Tracheal epithelial cell (primary cell): ENCODE results near the gene PSMB10. TPM values are rescaled to one million over a fixed set of nuclear protein-coding genes. Genes with fewer than 3 reads are reported as not detected.

Source experiments
- total RNA-seq: library from RNA; depleted of rRNA; stranded (reverse); fragments of >200 nt; gene quantifications from 2 replicates; pipeline ENCODE4 v1.2.1, GENCODE V29; 2014

Gene PSMB10
- total RNA-seq: 19.2 and 61.2 TPM in 2 replicates

DNA sequence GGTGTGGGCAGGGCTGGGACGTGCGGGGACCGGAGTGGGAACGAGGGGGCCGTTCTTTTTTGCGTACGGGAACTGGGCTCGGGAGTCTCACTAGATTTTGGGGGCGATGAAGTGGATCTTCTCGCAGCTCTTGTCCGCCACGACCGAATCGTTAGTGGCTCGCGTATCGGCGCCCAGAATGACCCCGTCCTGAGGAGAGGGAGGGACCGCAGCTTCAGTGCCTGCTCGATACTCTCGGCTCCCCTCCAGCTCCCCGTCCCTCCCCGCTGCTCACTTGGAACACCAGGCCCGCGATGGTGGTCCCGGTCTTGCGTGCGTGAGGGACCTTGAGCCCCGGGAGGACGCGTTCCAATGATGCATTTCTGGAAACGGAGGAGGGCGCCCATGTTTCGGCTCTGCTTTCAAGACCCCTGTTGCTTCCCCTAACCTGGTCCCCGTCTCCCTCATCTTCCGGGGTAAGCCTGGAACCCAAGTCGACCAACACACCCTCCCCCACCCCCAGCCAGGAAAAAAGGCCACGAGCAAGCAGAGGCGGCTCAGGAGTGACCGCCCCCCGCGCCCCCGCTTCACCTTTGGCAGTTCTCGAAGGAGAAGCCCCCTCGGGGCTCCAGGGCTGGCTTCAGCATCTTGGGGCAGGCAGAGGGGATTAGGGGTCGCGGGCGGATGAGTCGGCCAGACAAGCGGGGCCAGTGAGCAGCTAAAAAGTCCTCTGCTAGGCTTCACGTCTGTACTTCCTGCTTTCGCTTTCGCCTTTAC lies at the start of gene PSMB10:
Gene PSMB10, minus strand, starts transcription at position 727 of the 756 bp plus-strand sequence. Its CDS starts 101 bp downstream, at position 626.

DNA sequence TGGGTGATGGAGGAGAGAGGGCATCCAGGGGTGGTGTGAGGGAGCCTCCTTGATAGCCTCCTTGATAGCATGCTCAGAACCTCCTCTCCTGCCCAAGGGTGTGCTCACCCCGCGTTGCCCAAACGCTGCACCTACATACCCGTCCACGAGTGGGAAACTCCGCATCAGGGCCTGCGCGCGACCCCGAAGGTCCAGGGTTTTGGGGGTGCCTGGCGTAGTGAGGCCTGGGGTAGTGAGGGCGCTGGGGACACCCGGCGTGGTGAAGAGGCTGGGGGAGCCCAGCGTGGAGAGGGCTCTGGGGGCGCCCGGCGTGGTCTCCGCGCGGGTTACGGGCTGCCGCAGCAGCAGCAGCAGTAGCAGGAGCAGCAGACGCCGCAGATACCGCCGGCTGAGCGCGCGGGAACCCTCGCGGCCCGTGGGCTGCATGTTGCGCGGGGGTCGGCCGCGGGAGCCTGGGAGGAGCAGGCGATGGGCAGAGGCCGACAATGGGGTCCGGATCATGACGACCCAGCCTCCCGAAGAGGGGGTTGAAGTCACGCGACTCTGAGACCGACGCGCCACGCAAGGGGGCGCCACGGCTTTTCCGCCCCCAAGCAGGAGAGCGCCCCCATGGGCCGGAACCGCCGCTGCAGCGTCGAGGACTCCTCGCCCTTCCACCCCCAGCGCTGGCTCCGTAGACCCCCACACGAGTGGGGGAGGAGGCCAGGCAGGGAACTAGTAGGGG lies 43.5 kb upstream of the PSMB10 start, which contains the start of gene DPEP3:
Gene DPEP3, minus strand, starts transcription at position 545 of the 724 bp plus-strand sequence. Its CDS starts 119 bp downstream, at position 426.

DNA sequence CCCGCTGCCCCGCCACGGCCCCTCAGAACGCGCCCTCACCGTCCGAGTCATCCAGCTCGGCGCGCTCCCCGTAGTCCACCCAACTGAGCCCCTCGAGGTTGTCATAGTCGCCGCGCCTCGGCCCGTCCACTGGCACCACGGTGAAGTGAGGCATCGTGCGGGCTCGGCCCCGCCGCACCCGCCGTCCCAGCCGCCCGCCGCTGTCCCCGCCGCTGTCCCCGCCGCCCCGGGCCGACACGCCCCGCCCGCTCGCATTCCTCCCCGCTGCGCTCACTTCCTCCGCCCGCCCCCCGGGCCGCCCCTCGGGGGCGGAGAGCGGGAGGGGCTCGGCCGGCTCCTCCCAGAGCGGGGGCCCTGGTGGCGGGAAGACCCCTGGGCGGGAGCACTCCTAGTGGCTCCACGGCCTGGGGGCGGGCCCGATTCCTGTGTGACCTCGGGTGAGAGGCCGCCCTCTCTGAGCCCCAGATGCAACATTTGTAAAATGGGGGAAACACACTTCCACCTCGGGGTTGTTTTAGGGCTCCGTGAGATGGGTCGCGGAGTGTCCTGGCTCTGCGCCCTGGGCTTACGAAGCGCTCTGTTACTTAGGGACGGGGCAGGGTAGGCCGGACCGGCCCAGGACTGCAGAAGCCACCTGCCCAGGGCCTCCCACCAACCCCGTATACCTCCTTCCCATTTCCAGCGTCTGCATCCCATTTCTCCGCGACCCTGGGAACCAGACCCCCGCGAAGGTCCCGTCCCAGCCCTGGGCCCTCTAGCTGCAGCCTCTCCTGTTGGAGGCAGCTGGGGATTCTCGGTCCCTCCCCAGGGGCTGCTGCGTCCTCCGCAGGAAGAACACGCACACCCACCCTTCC lies 32.0 kb upstream of the PSMB10 start, which contains the start of gene SLC12A4:
Gene SLC12A4, minus strand, starts transcription at position 238 of the 854 bp plus-strand sequence. Its CDS starts 84 bp downstream, at position 154.

DNA sequence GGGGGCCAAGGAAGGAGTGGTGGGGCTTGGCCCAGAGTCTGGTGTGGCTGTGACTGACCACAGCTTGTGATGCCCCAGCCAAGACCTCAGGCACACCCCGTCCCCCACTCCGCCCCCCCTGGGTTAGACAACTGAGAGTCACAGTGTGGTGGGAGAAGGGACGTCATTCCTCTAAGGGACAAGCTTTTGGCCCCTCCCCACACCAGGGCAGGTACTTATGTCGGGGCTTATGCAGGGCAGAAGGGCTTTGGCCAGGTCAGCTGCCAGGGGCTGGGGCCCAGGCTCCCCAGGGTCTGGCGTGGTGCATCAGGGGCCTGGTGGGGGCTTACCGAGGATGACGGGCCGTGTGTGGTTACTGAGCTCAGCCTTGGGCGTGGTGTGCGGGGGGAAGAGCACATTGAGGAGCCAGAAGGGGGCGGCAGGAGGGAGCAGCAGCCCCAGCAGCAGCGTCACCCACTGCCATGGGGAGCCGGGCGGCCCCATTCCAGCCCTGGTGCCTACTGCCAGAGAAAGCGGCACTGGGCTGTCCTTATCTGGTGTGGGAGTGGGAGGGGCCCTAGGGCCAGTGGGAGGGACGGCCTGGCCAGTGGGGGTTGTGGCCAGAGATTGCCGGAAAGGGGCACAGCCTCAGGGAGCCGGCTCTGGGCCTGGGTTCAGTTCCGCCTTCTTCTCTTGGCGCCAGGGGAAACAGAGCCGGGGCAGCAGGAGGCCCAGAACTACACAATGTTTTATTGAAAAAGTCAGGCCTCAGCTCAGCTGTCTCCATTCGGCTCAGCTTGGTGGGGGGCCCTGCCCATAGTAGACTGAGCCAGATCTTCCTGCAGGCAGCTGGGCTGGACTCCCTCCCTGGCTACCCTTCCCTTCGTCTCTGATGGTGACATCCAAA lies 7.2 kb upstream of the PSMB10 start, which contains the start of gene LCAT:
Gene LCAT, minus strand, starts transcription at position 502 of the 886 bp plus-strand sequence. Its CDS starts 19 bp downstream, at position 483.

DNA sequence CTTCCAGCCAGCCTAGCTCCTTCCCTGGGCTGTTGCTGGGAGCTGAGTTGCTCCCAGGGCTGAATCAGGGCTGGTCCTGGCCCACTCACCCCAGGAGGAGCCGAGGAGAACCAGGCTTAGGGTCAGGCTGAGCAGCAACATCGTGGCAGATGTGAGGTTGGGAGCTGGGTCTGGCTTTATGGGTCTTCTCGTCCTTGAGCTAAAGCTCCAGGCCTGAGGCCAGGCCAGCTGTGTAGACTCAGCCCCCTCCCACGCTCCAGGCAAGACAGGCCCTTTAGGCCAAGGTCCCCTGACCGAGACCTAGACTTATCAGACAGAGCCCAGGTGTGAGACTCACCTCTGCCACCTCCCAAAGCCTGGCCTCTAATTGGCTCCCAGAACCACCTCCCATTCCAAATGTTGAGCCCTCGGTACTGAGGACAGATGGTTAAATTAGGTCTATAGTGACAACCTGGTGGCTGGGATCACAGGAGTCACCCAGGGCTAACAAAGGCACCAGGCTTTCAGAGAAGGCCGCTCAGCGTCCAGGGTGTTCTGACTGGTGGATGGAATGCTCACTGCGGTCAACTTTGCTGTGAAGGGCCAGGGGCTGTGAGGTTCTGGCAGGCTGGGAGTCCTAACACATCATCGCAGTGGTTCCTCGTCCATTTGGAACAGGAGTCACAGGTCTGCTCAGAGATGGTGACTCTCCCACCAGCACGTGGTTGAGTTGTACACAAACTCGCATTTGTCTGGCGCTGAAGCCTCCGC lies 4.8 kb downstream of the PSMB10 start, which contains the start of gene CTRL:
Gene CTRL, minus strand, starts transcription at position 151 of the 750 bp plus-strand sequence. Its CDS starts 10 bp downstream, at position 141.

DNA sequence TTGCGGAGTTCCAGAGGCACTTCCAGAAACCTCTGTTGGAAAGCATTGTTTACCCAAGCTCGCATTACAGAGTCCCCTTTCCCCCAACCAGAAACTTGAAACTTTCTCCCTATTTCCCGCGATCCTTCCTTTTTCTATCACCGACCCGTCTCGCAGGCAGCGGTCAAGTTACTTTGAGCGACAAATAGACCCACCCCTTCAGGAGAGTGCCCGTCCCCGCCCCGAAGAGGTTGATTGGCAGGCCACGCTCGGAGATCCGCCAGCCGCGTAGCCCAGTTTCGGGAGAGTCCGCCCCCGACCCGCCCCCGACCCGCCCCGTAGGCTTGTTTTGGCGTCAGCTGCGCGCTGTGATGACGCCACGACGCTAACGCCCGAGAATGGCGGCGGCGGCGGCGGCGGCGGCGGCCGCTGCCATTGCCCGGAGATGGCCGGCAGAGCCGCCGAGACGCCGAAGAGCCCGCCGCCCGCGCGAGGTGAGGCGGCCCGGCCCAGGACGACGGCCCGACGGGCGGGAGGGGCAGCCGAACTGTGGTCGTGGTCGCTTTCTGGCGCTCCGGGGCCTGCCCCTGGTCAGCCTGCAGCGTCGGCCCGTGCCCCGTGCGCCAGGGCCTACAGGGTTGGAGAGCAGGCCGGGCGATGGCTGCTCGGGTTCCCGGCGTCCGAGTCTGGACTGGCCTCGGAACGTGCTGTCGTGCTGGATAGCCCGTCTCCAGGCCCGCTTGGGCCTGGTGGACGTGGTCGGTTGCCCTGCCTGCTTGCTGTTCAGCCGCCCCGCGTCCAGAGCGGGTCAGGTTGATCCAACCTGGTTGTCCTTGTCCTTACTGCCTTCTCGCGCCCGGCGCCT lies 43.5 kb downstream of the PSMB10 start, which contains the start of gene PSKH1:
Gene PSKH1, plus strand, starts transcription at position 356 of the 844 bp plus-strand sequence. CDS start 15,496 bp downstream, outside the sequence.

DNA sequence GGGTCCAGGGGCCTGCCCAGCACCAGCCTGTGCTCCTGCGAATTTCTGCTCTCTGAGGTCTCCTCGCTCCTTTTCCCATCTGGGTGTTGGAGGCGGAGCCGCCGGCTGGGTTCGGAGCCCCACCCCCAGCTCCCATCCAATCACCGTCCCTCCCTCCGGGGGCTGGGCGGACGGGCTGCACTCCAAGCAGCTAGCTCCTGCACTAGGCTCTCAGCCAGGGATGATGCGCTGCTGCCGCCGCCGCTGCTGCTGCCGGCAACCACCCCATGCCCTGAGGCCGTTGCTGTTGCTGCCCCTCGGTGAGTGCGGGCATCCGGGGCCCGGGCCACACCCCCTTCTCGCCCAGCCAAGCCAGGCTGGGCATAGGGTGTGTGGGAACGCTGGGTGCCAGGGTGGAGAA lies 52.0 kb downstream of the PSMB10 start, which contains the start of gene NRN1L:
Gene NRN1L, plus strand, starts transcription at position 202 of the 400 bp plus-strand sequence. Its CDS starts 19 bp downstream, at position 221.

Other genes with a start within 250 kb of the PSMB10 start
- 13.4 and 19.5 TPM in 2 replicates for gene GFOD2, start 217.5 kb downstream of the PSMB10 start, total RNA-seq
- gene RANBP10, start 130.3 kb downstream of the PSMB10 start, total RNA-seq: 3.2 and 3.4 TPM in 2 replicates
- gene TSNAXIP1, start 130.0 kb downstream of the PSMB10 start, total RNA-seq: 0.85 TPM in 1 of 2 replicates, not detected in the other
- 33.5 and 58.0 TPM in 2 replicates for gene THAP11, start 94.5 kb downstream of the PSMB10 start, total RNA-seq
- 120 and 223 TPM in 2 replicates for gene NUTF2, start 89.9 kb downstream of the PSMB10 start, total RNA-seq
- gene CENPT, start 89.2 kb downstream of the PSMB10 start, total RNA-seq: 8.1 and 19.8 TPM in 2 replicates
- 37.9 and 48.0 TPM in 2 replicates for gene EDC4, start 63.8 kb downstream of the PSMB10 start, total RNA-seq
- 1.7 TPM in 1 of 2 replicates, not detected in the other for gene NRN1L, start 52.0 kb downstream of the PSMB10 start, total RNA-seq
- gene PSKH1, start 43.6 kb downstream of the PSMB10 start, total RNA-seq: 8.2 and 13.6 TPM in 2 replicates
- gene CTRL, start 5.0 kb downstream of the PSMB10 start, total RNA-seq: 0.24 TPM in 1 of 2 replicates, not detected in the other
- gene LCAT, start 7.3 kb upstream of the PSMB10 start, total RNA-seq: 1.4 and 3.2 TPM in 2 replicates
- gene SLC12A4, start 31.8 kb upstream of the PSMB10 start, total RNA-seq: 22.2 and 41.4 TPM in 2 replicates
- not detected in 2 replicates for gene DPEP3, start 43.6 kb upstream of the PSMB10 start, total RNA-seq
- under 0.01 TPM in 1 of 2 replicates, not detected in the other for gene DPEP2, start 62.6 kb upstream of the PSMB10 start, total RNA-seq
- not detected in 2 replicates for gene DPEP2NB, start 79.1 kb upstream of the PSMB10 start, total RNA-seq
- 14.3 and 14.5 TPM in 2 replicates for gene DDX28, start 86.4 kb upstream of the PSMB10 start, total RNA-seq
- 17.7 and 19.8 TPM in 2 replicates for gene DUS2, start 86.4 kb upstream of the PSMB10 start, total RNA-seq
- 4.6 and 11.7 TPM in 2 replicates for gene NFATC3, start 148.5 kb upstream of the PSMB10 start, total RNA-seq